ENCODE measurements around the gene A4GALT.

- no peak for TF ChIP-seq CTCF (conservative IDR thresholded peaks at IDR 0.05 in 1 of 2, IDR thresholded peaks at IDR 0.05 in 1 of 2; ENCODE audit: low read depth in 1 of 2, low read length in 2 of 2)
- TF ChIP-seq EZH2 (IDR thresholded peaks at IDR 0.05; ENCODE audit: low read length, missing control alignments) = no peak
Measured at GRCh38 chr22:42766860-42767259, 46.2 kb upstream of the A4GALT start.

All from fibroblast of lung (primary cell).